NCI-H524 treated with DMSO at 0.1 percent for 48 hours (cell line): ENCODE results near the gene HOXD8.

Experiments used
- DNase-seq: peaks from one replicate; lab custom pipeline; 2025; lab: John Stamatoyannopoulos, UW

Gene HOXD8

DNA sequence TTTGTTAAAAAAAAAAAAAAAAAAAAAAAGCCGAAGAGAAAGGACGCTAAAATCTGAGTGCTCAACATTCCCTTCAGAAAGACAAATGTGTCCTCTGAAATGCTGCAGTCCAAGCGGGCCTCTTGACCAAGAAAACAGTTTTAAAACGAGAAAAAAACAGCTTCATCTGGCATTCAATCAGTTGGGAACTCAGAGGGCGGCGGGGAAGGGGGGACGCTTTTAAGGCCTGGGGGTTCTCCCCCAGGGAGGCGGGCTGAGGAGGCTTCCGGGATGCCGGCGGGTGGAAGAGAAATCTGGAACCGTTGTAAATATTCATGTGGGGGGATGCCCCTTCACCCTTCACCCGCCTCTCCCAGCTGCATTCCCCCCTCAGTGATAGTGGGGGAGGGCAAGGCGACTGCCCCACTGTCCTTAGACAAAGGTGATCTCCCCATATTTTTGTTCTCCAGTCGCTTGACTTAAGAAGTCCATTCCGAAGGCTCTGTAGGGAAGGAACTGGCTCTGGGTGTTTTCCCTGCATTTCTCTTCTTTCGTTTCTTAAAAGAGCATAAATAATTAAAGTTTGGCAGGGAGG is 25.7 kb upstream of the HOXD8 start:
- DNase-seq: no peak

GRCh38 chr2:176104316-176105077 is 25.0 kb upstream of the HOXD8 start:
- DNase-seq: no peak

GRCh38 chr2:176105078-176105729 is 24.3 kb upstream of the HOXD8 start:
- DNase-seq: no peak

- DNase-seq: no peak
These were observed 23.6 kb upstream of the HOXD8 start for GRCh38 chr2:176105730-176106580.

DNA sequence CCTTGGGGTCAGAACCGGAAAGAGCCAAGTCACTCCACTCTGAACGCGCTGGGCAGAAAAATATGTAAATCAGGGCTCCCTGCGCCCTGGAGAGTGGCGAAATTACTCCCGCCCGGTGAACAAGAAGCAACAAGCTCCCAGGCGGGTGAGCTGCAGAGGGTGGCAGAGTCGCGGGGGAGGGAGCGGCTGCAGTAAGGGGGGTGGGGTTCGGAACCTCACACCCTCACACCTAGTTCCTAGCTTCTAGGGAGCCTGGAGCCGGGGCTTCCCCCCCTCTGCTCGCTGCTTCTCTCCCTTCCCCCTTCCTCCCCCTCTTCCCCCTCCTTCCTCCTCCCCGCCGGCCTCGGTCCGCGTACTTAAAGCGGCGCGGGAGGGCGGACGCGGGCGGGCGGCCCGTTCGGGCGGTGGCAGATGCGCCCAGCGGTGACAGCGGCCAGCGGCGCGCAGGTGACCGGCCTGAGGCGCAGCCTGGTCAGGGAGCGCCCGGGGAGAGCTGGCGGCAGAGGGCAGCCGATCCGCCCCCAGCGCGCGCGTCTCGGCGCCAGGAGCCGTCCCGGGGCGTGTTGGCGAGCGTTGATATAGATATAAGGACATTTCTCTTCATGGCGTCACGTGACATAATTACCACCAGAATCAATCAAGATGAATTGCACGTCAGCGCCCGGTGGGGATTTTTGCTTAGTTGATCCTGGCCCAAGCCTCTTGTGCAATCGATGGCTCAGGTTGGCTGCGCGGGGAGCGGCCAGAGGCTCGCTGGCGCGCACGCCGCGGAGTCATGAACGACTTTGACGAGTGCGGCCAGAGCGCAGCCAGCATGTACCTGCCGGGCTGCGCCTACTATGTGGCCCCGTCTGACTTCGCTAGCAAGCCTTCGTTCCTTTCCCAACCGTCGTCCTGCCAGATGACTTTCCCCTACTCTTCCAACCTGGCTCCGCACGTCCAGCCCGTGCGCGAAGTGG is 22.6 kb upstream of the HOXD8 start, which contains the start of gene HOXD11:
Gene HOXD11 (plus strand): TSS at position 700 of the 959 bp plus-strand sequence. CDS start 76 bp downstream, at position 776.
- DNase-seq: no peak

DNA sequence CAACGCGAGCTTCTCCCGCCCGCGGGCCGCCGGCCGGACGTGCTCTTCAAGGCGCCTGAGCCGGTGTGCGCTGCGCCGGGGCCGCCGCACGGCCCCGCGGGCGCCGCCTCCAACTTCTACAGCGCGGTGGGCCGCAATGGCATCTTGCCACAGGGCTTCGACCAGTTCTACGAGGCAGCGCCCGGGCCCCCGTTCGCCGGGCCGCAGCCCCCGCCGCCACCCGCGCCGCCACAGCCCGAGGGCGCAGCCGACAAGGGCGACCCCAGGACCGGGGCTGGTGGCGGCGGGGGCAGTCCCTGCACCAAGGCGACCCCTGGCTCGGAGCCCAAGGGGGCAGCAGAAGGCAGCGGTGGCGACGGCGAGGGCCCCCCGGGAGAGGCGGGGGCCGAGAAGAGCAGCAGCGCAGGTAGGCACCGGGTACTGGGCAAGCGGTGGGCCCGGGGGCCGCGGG is 21.7 kb upstream of the HOXD8 start:
- no peak for DNase-seq

DNA sequence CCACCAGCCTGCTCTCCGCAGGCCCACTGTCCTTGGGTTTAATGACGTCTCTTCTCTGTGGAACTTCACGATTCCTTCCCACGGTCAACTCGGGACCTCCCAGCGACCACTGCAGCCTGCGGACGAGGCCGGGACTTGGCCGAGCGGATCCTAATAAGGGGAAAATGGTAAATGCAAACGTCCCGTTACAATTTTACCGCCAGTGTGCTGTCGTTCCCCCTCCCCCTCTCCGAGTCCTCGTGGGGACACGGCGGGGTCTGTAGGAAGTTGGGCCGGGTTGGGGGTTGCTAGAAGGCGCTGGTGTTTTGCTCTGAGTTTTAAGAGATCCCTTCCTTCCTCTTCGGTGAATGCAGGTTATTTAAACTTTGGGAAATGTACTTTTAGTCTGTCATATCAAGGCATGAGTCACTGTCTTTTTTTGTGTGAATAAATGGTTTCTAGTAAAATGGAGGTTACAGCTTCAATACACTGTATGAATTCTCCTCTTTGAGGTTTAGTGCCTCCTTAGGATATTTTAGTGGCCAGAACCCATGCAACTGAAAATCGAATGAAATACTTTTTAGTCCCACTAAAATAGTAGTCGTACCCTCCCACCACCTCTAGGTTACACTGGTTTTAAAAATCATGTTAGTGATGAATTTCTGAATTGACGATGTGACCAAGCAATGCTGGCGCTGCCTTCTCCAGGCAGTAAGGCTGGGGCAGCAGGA is 20.2 kb upstream of the HOXD8 start:
- DNase-seq: no peak

DNA sequence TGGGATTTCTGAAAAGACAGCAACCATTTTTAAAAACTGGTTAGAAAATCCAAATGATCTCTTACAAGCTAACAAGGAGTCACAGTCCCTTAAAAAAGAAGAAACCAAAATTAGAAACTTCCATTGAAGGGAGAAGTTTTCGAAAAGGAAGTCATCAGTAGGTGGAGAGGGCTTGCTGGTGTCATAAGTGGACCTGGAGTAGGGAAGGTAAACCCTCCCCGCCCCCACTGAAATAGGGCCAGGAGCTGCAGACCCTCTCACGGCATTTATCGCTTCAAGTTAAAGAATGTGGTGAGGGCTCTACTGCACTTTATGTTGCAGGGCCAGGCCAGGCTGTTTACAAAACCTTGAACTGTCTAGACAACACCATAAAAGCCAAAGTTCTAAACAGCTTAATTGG is 19.6 kb upstream of the HOXD8 start:
- no peak for DNase-seq

- no peak for DNase-seq
These were observed 18.8 kb upstream of the HOXD8 start for GRCh38 chr2:176110415-176111308.

- no peak for DNase-seq
These were observed 18.2 kb upstream of the HOXD8 start for GRCh38 chr2:176111309-176111663.

GRCh38 chr2:176111846-176112374 is 17.6 kb upstream of the HOXD8 start:
- DNase-seq: no peak

GRCh38 chr2:176112375-176113302 is 16.9 kb upstream of the HOXD8 start:
- no peak for DNase-seq

DNA sequence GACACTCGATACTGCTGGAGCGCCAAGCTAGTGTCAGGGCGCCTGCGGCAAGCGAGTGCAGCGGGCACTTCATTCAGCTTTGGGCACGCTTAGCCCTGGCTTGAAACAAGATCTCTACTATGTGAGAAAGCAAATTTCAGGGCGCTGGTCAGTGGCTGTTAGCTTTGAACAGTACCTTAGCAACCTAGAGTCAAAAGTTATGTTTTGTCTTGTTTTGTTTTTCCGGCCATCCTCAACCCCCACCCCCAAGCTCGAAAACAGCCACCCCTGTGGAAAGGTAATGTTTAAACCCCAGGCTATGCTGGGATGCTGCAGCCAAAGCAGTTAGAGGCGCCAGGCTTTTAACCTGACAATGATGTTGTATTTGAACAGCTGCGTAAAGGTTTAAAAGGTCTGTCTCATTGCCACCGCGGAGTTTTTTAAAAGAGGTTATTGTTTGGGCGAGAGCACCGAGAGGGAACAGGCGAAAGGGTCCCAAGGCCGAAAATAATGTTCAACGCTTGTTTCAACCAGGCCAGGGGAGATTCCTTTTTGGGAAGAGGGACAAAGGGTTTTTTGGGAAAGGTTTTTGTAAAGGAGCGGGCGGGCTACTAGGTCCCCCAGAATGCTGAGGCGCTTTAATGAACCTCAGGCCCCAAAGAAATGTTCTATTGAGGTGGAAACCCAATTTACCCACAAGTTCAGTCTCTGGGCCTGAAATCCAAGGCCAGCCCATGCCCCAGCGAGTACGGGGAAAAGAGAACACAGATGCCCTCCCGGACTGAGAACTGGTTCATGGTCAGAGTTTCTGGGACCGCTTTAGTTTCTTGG is 15.2 kb upstream of the HOXD8 start:
- DNase-seq: no peak

DNA sequence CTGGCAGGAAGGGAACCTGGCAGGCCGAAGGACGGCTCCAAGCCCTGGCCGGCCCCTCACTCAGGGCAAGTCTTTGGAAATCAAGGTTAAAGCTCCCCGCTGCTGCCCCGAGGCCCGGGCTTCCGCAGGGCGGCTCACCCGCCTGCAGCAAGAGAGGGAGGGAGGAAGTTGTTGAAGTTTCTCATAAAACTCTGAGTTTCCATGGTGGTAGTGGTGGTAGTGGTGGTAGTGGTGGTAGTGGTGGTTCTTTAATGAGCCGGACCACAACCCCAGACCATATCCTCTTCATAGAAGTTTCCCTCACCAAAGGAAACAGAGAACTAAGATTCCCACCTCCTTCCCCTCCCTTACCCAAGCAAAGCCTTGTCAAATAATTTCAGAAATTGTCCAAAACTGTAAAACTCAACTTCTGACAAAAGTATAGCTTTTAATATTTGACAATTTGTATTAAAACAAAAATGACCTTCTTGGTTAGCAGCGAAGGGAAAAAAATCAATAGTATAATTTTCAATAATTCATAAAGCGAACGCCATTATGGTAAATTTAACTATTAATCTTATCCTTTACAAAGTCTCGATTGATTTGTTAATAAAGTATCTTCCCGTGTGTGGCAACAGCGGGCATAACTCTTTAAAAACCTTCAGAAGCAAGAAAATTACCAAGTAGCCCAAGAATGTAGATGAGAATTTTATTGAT is 14.4 kb upstream of the HOXD8 start:
- no peak for DNase-seq

DNA sequence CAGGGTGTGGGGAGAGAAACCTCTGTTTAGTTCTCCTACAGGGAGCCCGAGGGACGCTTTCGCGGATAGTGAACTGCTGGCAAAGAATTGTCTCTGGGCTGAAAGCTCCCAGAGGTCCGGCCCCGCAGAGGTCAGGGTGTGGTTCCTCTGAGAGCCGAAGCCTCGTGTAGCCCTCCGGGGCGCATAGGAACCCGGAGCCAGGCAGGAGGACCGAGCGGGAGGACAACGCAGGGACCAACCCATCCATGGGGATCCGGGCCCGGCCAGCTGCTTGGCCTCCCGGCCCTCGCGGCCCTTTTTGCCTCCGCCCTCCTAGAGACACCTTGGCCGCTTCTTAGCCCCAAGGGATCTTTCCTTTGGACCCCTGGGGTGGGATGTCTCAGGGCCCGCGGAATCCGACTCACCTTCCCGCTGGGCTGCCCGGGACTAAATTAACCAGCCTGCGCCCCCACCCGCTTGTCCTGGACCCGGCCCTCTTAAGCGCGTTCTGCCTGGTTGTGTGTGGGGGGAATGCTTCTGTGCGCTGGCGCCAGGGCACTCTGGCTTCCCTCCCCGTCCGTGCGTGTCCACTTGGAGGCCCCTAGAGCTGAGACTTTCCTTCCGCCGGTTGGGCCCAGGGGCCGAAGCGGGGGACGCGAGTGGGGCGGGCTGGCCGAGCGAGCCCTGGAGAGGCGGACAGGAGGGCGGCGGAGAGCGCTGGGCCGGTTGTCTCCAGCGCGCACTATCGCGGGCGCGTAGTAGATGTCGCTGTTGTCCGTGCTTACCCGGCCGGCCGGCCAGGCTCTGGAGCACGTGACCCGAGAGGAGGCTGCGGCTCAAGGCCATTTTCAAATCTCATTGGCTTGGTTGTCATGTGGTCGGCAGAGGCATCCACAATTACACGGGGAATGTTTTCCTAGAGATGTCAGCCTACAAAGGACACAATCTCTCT is 13.4 kb upstream of the HOXD8 start, which contains the start of gene HOXD10:
Gene HOXD10 (plus strand): TSS at position 896 of the 931 bp plus-strand sequence. CDS start 56 bp downstream, outside the sequence.
- DNase-seq: no peak
